NCI-H774 (cell line): ENCODE measurements around the gene SVOPL.
A peak's percentile ranks its signal among the peaks of the same experiment; 100 is the strongest.

Experiments
- DNase-seq: peaks from one replicate; lab custom pipeline; 2025; lab: John Stamatoyannopoulos, UW

Gene SVOPL

DNA sequence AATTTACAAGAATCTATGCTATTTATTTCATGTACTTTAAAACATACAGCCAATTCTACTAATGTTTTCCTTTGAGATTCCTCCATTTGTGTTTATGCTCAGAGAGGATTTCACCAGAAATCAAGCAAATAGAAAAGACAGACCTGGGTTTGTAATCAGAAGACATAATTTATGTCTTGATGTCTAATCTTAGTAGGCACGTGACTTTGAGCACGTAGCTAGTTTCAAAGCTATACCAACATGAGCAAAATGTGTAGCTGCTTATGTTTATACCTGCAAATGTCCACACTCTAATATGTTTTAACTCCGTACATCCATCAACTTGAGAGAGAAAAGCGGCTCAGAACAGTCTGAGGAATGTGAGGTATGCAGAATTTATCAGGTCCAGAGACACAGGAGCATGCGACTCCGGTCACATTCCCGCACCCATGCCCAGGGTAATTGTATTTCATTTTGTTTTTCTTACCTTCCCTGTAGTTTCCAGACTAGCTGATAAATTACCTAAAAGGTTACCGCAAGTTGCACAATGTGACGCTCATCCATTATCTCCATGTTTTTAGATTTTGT lies 40.0 kb downstream of the SVOPL start:
- DNase-seq, result no peak

DNA sequence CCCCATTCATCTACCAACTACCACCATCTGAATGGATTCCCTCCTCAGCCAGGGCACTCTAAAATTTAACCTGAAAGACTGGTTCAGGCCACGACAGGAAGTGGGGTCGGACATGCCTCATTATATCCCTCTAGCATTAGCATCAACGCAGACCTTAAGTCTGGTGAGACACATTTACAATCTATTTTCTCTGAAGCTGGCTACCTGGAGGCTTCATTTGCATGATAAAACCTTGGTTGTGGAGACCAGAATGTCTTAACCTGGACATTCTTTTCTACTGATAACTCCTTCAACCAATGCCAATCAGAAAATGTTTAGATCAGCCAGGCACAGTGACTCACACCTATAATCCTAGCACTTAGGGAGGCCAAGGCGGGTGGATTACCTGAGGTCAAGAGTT lies 42.3 kb downstream of the SVOPL start:
- no peak for DNase-seq

- no peak for DNase-seq
These were observed 43.2 kb downstream of the SVOPL start for GRCh38 chr7:138657854-138658386.

- no peak for DNase-seq
These were observed 44.2 kb downstream of the SVOPL start for GRCh38 chr7:138656952-138657351.

DNA sequence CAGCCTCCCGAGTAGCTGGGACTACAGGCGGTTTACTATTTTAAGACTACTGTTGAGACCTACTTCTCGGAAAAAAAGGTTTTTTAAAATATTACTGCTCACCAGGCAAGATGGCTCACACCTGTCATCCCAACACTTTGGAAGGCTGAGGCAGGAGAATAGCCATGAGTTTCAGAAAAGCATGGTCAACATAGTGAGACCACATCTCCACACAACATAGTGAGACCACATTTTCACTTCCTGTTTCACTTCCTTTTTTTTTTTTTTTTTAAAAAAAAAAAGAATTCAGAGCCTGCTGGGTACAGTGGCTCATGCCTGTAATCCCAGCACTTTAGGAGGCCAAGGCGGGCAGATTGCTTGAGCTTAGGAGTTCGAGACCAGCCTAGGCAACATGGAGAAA lies 46.5 kb downstream of the SVOPL start:
- no peak for DNase-seq

DNA sequence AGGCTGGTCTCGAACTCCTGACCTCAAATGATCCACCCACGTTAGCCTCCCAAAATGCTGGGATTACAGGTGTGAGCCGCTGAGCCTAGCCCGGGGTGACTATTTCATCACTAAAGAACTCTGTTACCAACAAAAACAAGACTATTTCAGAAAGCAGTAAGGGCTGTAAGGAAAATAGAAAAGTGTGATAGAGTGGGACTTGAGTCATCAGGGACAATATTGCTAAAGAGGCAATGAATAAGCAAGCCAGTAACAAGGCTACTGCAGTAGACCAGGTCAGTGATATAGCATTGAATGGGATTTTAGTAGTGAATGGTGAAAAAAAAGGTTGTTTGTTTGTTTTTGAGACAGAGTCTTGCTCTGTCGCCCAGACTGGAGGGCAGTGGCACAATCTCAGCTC lies 51.7 kb downstream of the SVOPL start:
- DNase-seq, result no peak

- no peak for DNase-seq
These were observed 55.9 kb downstream of the SVOPL start for GRCh38 chr7:138645284-138645683.

GRCh38 chr7:138632826-138633602 lies 68.1 kb downstream of the SVOPL start:
- no peak for DNase-seq

- no peak for DNase-seq
These were observed 68.8 kb downstream of the SVOPL start for GRCh38 chr7:138632384-138632783.

- DNase-seq, result no peak
These were observed 71.0 kb downstream of the SVOPL start for GRCh38 chr7:138630059-138630610.

DNA sequence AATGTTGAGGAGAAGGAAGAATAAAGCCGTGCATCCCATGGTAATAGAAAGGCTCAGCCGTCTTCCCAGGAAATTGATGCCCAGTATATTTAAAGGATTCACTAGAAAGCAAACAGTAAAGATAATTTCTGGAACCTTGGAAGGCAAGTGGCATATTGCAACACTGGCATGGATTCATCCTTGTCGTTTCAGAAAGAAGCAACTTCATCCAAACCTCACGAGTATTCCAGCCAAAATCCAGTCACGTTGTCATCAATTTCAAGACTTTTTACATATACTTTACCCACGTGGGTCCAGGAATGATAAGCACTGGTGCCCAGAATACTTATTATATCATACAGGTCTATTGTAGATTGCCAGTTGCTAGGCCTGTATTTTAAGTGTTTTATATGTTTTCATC lies 73.8 kb downstream of the SVOPL start:
- DNase-seq, result no peak

GRCh38 chr7:138626846-138627245 lies 74.3 kb downstream of the SVOPL start:
- DNase-seq, result no peak

DNA sequence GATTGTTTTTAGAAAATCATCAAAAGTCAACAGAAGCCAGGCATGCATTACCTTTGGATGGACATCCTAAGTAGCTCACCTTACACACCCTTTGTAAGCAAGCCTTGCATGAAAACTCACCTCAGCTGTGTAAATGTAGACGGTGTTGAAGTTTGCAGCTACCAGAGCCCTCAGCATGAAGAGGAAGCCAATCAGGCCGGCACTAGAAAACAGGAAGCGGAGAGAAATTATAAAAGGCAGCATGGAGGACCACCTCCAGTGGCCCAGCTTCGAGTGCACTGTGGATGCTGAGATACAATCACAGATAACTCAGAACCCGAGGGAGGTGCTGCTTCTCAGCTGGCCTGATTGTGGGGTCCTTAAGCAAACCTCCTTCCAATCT lies 75.3 kb downstream of the SVOPL start:
- DNase-seq, result peak; percentile 39

GRCh38 chr7:138625084-138625848 lies 75.9 kb downstream of the SVOPL start:
- DNase-seq, result no peak

DNA sequence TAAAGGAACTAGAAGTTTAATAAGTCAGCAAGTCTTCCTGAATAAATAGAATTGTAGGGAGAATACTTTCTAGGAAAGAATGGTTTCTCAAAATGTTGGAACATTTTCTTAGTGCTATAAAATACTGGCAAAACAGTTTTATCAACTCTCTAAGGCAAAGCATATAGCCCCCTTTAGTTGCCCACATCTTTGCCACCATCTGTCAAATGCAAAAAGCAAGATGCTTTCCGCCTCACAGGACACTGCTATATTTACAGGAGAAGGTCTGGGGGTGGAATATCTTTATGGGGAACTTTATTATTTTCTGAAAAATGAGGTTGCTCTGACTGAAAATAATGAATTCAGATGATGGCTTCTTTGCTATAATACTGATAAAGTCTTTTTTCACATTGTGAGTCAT lies 78.3 kb downstream of the SVOPL start:
- no peak for DNase-seq

DNA sequence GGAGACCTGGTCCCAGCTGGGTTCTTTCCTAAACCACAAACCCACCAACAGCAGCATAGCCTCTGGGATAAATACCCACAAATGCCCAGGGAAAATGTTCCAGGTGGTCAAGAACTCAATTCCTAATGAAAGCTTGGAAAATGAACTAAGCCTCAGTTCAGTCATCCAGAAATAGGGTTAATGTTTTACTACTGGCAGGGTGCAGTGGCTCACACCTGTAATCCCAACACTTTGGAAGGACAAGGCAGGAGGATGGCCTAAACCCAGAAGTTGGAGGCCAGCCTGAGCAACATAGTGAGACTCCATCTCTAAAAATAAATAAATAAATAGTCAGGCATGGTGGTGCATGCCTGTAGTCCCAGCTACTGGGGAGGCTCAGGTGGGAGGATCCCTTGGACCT lies 82.2 kb downstream of the SVOPL start:
- DNase-seq, result no peak

DNA sequence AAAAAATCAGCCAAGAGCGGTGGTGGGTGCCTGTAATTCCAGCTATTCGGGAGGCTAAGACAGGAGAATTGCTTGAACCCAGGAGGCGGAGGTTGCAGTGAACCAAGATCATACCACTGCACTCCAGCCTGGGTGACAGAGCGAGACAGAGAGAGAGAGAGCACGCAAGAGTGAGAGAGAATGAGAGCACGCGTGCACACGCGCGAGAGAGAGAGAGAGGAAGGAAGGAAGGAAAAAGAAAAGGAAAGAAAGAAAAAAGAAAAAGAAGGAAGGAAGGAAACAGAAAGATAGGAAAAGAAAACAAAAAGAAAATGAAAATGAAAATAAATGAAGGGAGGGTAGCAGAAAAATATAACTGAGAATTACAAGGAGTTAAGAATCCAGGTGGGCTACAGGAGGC lies 82.7 kb downstream of the SVOPL start:
- DNase-seq, result no peak

GRCh38 chr7:138616085-138616484 lies 85.1 kb downstream of the SVOPL start:
- no peak for DNase-seq

DNA sequence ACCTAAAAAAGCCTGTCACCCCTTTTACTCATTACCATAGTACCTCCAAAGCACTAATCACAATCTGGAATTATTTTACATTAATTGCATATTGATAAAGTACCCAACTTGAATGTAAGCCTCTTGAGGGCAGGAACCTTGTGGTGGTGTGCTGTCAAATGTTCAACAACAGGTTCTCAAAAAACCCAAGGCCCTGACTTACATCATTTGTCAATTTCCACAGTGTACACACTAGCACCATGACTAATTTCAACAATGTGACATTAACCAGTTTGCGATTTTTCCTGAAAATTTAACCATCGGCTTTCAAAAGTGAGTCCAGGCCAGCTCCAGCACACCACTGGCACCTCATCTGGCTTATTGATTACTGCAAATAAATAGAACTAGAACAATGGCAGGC lies 87.5 kb downstream of the SVOPL start:
- no peak for DNase-seq

DNA sequence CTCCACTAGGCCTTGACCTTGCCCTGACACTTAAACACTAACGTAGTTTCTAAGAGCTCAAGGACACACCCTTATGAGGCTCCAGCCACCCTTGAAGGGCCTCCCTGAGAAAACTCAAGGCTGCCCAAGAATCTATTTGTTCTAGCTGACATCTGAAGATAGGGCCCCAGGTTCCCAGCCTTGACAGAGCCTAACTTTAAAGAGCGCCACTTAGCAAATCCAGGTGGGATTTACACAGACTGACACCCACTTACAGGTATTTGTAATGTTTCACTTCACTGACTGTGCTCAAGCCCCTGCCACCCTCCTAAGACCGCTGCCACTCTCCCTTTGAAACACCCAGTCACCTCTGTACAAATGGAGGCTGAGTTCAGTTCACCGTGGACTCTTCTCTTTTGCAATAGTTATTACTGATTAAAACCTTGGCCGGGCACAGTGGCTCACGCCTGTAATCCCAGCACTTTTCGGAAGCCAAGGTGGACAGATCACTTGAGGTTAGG lies 90.4 kb downstream of the SVOPL start:
- no peak for DNase-seq

- no peak for DNase-seq
These were observed 92.9 kb downstream of the SVOPL start for GRCh38 chr7:138608275-138608674.
